ENCODE measurements around the gene MRE11. TPM values are rescaled to one million over a fixed set of nuclear protein-coding genes. Genes with fewer than 3 reads are reported as not detected.
A peak's percentile ranks its signal among the peaks of the same experiment; 100 is the strongest.

Gene MRE11
- total RNA-seq, 6 experiments from 2014 or later, result 12.2 to 17.2 (median 15.7) TPM

DNA sequence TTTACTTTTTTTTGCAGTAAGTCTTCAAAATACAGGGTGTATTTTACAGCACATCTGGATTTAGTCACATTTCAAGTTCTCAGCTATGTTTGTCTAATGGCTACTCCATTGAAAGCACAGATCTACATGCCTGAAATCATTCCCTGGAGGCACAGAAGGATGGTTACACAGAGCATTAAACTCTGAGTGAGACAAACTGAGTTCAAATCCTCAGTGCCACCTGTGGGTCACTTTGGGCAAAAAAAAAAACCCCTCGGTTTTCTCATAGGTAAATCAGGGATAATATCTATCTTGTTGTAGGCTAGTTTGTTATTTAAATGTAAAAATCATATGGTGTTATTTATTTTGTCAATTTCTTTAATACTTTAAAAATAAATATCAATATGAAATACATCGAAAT lies 7.9 kb upstream of the MRE11 start:
- H3K4me3 Mint-ChIP-seq, result no peak overlapping the region
- no peak for DNase-seq
- no peaks in the 10 kb centered on the region for H3K9me3 Mint-ChIP-seq
- no peaks in the 10 kb centered on the region for H3K27me3 Mint-ChIP-seq (ENCODE audit: insufficient read depth)
- no peaks in the 10 kb centered on the region for H3K36me3 Mint-ChIP-seq (ENCODE audit: low read depth)
- H3K27ac Mint-ChIP-seq, result no peak overlapping the region
- TF ChIP-seq, protein P1, sequence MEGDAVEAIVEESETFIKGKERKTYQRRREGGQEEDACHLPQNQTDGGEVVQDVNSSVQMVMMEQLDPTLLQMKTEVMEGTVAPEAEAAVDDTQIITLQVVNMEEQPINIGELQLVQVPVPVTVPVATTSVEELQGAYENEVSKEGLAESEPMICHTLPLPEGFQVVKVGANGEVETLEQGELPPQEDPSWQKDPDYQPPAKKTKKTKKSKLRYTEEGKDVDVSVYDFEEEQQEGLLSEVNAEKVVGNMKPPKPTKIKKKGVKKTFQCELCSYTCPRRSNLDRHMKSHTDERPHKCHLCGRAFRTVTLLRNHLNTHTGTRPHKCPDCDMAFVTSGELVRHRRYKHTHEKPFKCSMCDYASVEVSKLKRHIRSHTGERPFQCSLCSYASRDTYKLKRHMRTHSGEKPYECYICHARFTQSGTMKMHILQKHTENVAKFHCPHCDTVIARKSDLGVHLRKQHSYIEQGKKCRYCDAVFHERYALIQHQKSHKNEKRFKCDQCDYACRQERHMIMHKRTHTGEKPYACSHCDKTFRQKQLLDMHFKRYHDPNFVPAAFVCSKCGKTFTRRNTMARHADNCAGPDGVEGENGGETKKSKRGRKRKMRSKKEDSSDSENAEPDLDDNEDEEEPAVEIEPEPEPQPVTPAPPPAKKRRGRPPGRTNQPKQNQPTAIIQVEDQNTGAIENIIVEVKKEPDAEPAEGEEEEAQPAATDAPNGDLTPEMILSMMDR (IDR thresholded peaks at IDR 0.05), result no peak
- no peaks in the 10 kb centered on the region for H3K4me1 Mint-ChIP-seq (ENCODE audit: low read depth)

DNA sequence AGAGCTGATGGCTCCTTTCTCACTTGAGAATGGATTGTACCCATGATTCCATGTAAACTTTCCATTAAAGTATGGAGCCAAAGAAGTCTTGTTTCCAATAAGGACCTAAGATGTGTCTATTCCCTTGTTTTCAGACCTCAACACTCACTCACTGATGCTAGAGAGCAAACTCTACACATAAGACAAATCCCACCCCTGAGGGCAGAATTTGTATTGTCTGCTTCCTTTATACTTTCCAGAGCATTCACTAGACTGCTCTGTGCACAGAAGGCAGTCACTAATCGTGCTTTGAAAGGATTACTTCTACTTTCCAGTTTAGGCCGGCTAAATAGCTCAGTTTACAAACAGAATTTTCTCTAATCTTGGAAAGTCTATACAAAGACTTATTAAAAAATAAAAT lies 6.5 kb upstream of the MRE11 start:
- H3K9me3 Mint-ChIP-seq, result no peaks in the 10 kb centered on the region
- no peak overlapping the region for H3K4me3 Mint-ChIP-seq
- no peak overlapping the region for H3K27ac Mint-ChIP-seq
- no peak for DNase-seq
- TF ChIP-seq, protein P1 (IDR thresholded peaks at IDR 0.05), result no peak
- H3K36me3 Mint-ChIP-seq (ENCODE audit: low read depth), result no peaks in the 10 kb centered on the region
- no peaks in the 10 kb centered on the region for H3K27me3 Mint-ChIP-seq (ENCODE audit: insufficient read depth)
- peaks cover 8% of the 10 kb centered on the region for H3K4me1 Mint-ChIP-seq (ENCODE audit: low read depth)

DNA sequence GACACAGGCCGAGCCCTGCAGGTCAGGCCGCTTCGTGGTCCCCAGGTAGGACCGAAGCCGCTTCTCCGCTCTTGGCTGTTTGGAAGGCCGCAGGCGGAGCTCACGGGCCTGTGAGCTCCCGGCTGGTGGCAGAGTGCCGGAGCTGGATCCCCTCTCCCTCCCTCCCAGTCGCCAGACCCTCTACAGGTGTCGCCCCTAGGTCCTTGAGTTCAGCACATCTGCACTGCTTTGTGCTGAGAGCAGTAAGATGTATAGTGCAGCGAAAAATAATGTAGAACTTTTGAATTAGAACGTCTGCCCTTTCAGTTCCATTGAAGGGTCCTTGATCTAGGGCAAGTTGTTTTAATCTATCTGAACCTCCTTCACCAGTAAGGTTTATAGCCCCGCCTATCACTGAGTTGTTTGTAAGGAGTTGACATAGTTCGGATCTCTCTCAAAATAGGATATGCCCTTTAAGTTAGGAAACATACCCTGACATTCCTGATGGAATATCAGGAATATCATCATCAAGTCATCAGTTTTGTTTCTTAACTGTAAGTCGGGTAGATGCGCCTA lies 559 bp upstream of the MRE11 start:
- peak overlapping the region; percentile 98 for H3K4me3 Mint-ChIP-seq
- H3K27me3 Mint-ChIP-seq (ENCODE audit: insufficient read depth), result no peaks in the 10 kb centered on the region
- H3K9me3 Mint-ChIP-seq, result no peaks in the 10 kb centered on the region
- TF ChIP-seq, protein P1 (IDR thresholded peaks at IDR 0.05), result no peak
- peaks cover 26% of the 10 kb centered on the region for H3K4me1 Mint-ChIP-seq (ENCODE audit: low read depth)
- peak overlapping the region; percentile 96 for H3K27ac Mint-ChIP-seq
- no peak for DNase-seq
- peaks cover 8% of the 10 kb centered on the region for H3K36me3 Mint-ChIP-seq (ENCODE audit: low read depth)

DNA sequence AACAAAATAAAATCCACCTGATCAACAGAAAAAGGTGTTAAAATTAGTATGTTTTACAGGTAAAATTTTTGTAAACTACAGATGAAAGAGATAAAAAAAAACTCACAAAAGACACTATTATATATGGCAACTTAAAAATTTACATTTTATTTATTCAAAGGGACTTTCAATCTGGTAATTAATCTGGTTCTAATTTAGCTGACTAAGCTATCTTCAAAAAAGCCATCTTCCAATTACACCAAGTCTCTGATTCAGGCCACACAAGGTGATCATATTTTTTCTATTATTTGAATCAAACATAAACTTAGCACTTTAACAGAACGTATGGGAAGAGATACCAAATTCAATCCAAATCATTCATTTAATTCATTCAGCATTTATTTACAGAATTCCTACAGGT lies 7.6 kb downstream of the MRE11 start:
- TF ChIP-seq, protein P1 (IDR thresholded peaks at IDR 0.05), result no peak
- Mint-ChIP-seq H3K36me3 (ENCODE audit: low read depth) (peaks cover 30% of the 10 kb centered on the region), H3K9me3 (no peaks in the 10 kb centered on the region), H3K27me3 (ENCODE audit: insufficient read depth) (no peaks in the 10 kb centered on the region), H3K4me1 (ENCODE audit: low read depth) (peaks cover 14% of the 10 kb centered on the region), H3K27ac (no peak overlapping the region), H3K4me3 (no peak overlapping the region)
- DNase-seq, result no peak

DNA sequence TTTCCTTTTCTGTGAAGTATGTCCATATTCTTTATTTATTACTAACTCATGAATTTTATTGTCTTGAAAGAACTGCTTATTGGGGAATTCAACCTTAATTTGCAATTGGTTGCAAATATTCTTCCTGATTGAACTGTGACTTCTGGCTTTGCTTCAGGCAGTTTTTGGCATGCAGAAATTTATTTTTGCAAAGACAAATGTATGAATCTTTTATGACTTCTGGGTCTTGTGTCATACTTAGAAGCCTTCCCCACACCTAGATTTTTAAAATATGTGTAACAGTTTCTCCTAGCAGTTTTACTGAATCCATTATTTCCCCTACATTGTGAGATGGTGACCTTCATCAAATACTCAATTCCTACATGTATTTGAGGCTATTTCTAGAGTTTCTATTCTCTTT lies 12.3 kb downstream of the MRE11 start:
- TF ChIP-seq, protein P1 (IDR thresholded peaks at IDR 0.05), result no peak
- Mint-ChIP-seq H3K27me3 (ENCODE audit: insufficient read depth) (no peaks in the 10 kb centered on the region; the same call in 1 of the 2 replicates), H3K9me3 (no peaks in the 10 kb centered on the region), H3K27ac (no peak overlapping the region), H3K4me3 (no peak overlapping the region), H3K4me1 (ENCODE audit: low read depth) (no peaks in the 10 kb centered on the region), H3K36me3 (ENCODE audit: low read depth) (peaks cover under 1% of the 10 kb centered on the region; the same call in 1 of the 2 replicates)
- DNase-seq, result no peak
